Stimulated activated CD8-positive, alpha-beta memory T cell treated with anti-CD3 and anti-CD28 coated beads, Interleukin-4, amount 100 ng/mL, for 1 hour (primary cell): ENCODE data around the gene TMCC3.

Source experiments
- DNase-seq, 2 donors: peaks; one replicate each; pipeline ENCODE4 v3.0.0-alpha.2; 2020; ENCODE audit warnings: low read depth in 2 of 2, low spot score in 1 of 2

The TMCC3 gene

GRCh38 chr12:94674051-94674451 lies 23.7 kb upstream of the TMCC3 start:
- no peak for DNase-seq

- DNase-seq = no peak
Measured at GRCh38 chr12:94673496-94673895, 23.1 kb upstream of the TMCC3 start.

- DNase-seq = no peak
Measured at GRCh38 chr12:94671917-94672316, 21.6 kb upstream of the TMCC3 start.

DNA sequence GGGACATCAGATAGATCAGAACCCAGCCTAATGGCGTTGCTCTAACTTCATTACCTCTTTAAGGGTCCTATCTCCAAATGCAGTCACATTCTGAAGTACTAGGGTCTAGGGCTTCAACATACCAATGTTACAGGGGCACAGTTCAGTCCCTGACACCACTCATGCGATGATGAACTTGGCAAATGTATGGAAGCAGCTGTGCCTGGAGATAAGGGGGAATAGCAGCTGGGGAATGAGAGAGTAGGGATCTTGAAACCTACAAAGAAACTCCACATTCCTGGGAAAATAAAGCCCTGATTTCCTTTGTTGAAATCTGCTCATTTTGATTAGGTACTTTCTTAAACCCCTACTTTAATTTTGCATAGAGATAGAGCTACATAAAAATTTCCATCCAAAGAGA lies 20.5 kb upstream of the TMCC3 start:
- no peak for DNase-seq

DNA sequence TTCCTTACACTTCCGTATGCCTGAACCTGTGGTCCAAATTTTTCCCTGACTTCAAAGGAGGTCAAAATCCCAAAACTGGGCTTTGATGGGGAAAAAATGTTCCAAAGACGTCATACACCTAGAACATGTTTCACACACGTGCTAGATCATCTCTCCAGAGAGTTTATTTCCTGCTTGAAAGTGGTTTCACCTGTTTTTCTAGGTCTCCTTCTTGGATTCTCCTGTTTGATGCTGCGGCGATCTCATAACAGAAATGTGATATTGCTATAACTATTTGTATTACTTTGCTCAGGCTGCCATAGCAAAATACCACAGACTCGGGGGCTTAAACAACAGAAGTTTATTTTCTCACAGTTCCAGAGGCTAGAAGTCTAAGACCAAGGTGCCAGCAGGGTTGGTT lies 19.7 kb upstream of the TMCC3 start:
- no peak for DNase-seq

DNA sequence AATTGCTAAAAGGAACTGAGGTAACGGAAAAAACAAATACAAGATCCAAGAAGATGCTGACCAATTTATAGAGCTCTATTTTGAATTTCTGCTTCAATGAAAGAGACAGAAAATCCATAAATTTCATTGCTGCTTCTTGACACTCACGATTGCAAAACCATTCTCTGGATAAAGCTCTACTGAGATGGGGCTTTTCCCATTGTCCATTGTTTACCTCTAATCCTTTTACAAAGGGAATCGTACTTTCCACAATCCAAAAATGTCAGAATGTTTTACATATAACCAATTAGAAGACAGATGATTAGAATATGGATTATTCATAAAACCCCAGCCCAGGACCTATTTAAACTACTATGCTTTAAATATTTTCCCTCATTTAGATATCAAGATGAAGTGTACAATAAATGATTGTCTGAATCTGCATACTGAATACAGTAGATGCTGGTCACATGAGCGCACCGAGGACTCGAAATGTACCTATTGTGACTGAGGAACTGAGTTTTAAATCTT lies 16.7 kb upstream of the TMCC3 start:
- no peak for DNase-seq

GRCh38 chr12:94666158-94666557 lies 15.8 kb upstream of the TMCC3 start:
- no peak for DNase-seq

DNA sequence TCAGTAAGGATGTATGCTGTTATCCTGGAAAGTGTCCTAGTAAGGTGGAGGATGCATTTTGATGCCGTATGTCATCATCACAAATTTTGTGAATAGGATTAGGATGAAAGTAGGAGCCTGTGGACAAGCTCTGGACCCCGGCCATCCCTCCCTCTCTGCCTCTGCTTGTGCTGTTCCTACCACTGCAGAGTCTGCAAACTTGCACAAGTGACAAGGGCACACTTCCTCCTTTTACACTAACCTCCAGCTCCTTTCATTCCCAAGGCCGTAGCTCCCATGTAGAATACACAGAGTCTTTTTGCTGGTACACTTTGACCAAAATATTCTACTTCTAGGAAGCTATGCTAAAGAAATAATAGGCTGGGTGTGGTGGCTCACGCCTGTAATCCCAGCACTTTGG lies 13.3 kb upstream of the TMCC3 start:
- no peak for DNase-seq

GRCh38 chr12:94663071-94663470 lies 12.7 kb upstream of the TMCC3 start:
- no peak for DNase-seq

DNA sequence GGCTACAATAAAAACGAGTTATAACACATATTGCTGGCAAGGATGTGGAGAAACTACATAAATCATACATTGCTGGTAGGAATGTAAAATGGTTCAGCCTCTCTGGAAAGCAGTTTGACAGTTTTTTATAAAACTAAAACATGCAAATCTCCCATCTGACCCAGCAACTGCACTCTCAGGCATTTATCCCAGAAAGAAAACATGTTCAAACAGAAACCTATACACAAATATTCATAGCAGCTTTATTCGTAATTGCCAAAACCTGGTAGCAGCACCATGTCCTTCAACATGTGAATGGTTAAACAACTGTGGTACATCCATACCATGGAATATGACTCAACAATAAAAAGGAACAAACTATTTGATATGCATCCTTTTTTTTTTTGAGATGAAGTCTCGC lies 10.1 kb upstream of the TMCC3 start:
- no peak for DNase-seq

GRCh38 chr12:94659346-94659930 lies 9.1 kb upstream of the TMCC3 start:
- no peak for DNase-seq

DNA sequence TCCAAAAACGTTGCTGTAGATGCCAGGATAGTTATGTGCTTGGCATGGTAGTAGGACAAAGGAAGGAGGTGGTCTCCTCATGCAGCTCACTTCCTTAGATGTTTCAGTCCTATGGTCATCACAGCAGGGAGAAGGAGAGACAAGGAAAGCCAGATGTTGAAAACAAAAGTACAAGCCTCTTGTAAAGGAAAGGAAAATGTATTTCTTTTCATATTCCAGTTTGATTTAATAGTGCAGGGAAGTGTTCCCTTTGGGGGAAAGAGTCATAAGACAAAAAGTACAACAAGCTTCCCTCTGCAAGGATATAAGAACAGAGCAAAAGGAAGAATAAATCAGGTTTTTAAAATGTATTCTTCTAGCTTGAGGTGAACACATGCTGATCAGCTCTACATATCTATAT lies 8.6 kb upstream of the TMCC3 start:
- no peak for DNase-seq

DNA sequence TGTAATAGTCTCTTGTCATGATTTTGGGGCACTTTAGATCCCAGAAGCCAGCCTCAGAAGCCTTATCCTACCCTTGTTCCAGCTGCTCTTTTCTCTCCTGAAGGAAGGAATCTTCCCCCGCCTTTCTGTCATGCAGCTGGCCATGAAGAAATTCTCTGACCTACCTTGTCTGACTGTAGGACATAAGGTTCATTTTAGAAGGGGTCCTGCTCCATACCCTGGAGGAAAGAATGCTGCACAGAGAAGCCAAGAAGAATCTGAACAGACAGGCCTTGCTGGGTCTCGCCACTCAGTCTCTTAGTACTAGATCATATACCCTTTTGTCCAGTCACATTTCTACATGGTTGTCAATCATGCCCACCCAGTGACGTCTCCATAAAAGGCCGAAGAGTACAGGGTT lies 6.2 kb upstream of the TMCC3 start:
- no peak for DNase-seq

DNA sequence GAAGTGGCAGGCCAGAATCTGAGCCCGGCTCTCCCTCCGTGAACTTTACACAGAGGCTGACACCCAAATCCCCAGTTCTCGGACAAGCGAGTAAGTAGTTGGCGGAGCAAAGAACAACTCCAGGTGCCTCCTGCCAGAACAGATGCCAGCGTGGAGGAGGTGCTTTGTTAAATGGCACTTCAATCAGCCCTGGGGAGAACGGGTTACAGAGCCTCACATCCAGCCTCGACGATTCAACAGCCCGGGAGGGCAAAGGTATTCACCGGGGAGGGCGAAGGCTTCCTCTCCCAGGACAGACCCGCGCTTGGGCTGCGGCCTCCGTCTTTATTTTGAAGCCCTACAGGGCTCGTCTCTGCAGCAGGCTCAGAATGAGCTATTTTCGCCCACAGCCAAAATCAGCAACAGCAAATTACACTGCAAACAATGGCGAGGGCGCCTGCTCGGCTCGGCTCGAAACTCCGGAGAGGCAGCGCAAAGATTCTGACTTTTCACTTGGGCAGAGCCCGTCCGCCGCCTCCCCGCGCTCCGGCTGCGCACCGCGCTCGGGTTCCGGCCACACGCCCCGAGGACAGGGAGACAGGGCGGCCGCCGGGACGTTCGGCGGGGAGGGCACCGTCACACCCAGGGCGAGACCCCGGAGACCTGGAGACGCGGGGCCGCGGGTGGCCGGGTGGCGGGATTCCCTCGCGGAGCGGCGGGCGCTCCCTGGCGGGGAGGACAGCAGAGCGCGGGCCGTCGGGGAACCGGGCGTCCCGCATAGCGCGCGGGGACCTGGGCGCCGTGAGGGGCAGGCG lies 811 bp downstream of the TMCC3 start:
- no peak for DNase-seq

GRCh38 chr12:94648578-94648977 lies 1.8 kb downstream of the TMCC3 start:
- no peak for DNase-seq

DNA sequence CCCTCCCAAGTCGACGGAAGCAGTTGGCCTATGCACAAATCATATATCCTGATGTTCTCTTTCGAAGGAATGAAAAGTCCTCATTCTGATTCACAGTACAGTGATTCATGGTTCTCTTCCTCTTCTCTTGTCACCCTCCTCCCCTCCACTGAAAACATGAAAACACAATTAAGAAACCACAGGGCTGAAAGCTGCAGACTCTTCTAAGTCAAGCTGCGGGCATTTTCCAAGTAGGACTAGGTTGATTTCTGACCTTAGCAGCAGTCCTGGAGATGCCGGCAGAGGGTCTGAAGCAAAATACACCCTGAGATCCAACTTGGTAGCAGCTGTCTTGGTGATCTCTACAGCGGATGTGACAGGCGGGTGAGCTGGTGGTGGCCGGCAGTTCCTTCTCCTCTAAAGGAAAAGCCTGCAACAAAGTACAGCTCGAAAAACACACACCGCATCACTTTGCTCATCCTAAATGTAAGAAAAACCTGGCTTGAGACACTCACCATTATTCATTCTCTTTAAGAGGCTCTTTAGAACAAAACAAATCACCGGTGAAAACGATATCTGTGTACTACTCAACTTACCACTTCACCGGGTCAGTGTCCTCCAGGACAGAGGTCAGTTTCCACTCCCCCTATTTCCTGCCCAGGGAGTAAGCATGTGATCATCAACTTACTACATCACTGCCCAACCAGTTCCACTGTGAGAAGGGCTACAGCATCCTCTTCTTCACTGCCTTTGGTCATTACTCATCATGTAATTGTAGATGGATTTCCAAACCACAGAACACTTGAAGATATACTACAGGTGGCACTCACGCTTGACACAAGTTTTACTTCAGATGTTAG lies 6.0 kb downstream of the TMCC3 start:
- DNase-seq = no peak

DNA sequence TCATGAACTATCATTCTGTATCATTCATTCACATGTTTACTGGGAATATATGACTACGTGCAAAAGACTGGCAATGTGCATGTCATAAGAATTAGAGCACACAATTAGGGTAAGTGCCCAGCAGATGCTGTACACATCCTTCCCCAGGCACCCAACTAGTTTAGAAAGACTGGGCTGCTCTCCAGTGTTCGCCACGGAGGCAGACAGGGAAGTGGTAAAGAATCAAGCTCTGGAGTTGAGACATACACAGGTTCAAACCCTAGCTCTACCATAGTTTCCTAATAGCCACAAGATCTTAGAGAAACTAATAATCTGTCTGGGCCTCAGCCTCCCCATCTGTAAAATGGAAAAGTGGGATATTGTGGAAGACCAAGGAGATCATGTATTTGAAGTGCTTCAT lies 6.8 kb downstream of the TMCC3 start:
- DNase-seq = no peak

- DNase-seq = no peak
Measured at GRCh38 chr12:94641283-94641682, 9.1 kb downstream of the TMCC3 start.

DNA sequence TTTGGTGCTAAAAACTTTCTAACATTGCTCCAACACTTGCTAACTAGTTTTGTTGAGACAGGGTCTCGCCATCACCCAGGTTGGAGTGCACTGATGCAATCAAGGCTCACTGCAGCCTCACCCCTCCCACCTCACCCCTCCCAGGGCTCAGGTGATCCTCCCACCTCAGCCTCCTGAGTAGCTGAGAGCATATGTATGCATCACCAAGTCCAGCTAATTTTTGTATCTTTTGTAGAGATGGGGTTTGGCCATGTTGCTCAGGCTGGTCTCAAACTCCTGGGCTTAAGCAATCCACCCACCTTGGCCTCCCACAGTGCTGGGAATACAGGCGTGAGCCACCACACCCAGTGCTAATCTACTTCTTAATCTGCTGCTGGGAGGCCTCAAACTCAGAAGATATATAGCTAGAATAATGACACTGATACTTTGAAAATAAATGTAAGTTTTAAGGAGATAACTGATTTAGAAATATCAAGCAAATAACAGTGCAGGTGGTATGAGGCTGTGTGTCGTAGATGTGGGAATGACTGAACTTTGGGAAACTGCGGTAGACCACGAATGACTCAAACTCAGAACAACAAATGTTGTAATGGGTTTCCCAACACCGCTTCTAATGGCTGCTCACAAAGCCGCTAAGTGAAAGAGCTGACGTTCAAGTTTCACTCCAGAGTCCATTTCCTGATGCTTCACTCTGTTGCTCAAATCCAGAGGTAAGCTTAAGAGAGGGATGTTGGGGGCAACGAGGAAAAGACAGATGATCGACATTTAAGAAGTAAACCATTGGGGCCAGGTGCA lies 10.0 kb downstream of the TMCC3 start:
- DNase-seq = no peak

DNA sequence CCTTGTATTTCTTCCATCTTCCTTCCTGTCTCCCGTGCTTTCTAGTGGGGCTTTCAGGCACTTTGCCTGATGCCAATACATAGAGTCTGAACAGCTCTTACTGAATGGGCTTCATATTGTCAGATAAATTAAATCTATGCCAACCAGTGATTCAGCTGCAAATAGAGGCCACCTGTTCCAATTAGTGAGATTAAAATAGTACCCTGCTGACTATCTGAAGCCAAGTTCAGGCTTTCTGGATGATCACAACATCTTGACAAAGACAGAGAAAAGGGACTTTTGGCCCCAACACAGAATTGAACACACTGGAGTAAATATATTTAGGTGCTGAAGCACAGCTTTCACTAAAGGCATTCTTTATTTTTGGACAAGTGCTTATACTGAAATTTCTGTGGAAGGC lies 11.8 kb downstream of the TMCC3 start:
- DNase-seq = no peak
